ENCODE measurements around the gene E2F3.

DNA sequence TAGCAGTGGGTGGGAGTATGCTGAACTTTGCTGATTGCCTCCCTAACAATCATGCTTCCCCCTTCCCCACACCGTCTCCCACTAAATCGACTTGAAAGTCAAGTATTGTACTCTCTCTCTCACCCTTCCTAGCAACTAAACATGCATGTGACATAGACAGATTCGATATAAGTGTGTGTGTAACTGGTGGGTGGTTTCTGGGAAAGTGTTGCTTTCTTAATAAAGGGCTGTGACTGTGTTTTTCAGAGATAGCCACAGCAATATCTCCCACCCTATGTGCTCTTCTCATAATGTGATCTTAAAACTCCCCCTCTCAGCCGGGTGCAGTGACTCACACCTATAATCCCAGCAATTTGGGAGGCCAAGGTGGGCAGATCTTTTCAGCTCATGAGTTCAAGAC, 49.3 kb upstream of the E2F3 start:
- no peak for TF ChIP-seq CTCF (IDR thresholded peaks at IDR 0.05)
- TF ChIP-seq POLR2AphosphoS5 (IDR thresholded peaks at IDR 0.05) = no peak
- TF ChIP-seq EP300 (IDR thresholded peaks at IDR 0.05; ENCODE audit: low read depth) = no peak
- TF ChIP-seq POLR2A (IDR thresholded peaks at IDR 0.05) = no peak

All from transverse colon (tissue), 4 donors.